A673 (cell line): ENCODE measurements around the gene RBFOX1. TPM values are rescaled to one million over a fixed set of nuclear protein-coding genes. Genes with fewer than 3 reads are reported as not detected.
A peak's percentile ranks its signal among the peaks of the same experiment; 100 is the strongest.

Experiments used
- BruUV-seq: library from RNA; stranded (reverse); fragments of 400-500 nt; replicated peaks from 2 replicates; lab custom pipeline; 2021; lab: Mats Ljungman, UMichigan
- CTCF ChIA-PET: fragments of 300-600 bp; sonication (Branson Sonifier 250); formaldehyde crosslinking; loops from one replicate; lab custom pipeline; 2022; ENCODE audit warnings: antibody characterized with exemption; lab: Charles Lee
- POLR2A ChIA-PET: fragments of 300-600 bp; sonication (Branson Sonifier 250); formaldehyde crosslinking; loops from one replicate; lab custom pipeline; 2022; ENCODE audit warnings: antibody characterized with exemption; ENCODE audit not compliant: low non-redundant PET; lab: Charles Lee
- DNase-seq: peaks from one replicate; pipeline ENCODE4 v3.0.0-alpha.2; 2015; ENCODE audit warnings: low spot score
- H3K27ac ChIP-seq: fragments of 200-600 bp; sonication (generic); 2 replicates; pipeline ENCODE4 v1.5.1; 2016; ENCODE audit warnings: mixed run types, low read depth, mild to moderate bottlenecking, mixed read lengths, antibody characterized with exemption, low read length; ENCODE audit not compliant: poor library complexity, severe bottlenecking
- H3K27me3 ChIP-seq: fragments of 200-600 bp; sonication (generic); replicated peaks from 2 replicates; pipeline ENCODE4 v1.6.1; 2017; ENCODE audit warnings: mixed run types, low read depth, mild to moderate bottlenecking, mixed read lengths, antibody characterized with exemption, low read length; ENCODE audit not compliant: insufficient read depth, poor library complexity
- H3K36me3 ChIP-seq: fragments of 200-600 bp; sonication (generic); 2 replicates; pipeline ENCODE4 v1.6.1; 2016; ENCODE audit warnings: mixed run types, mild to moderate bottlenecking, mixed read lengths, antibody characterized with exemption, low read length; ENCODE audit not compliant: insufficient read depth, poor library complexity, severe bottlenecking
- H3K4me1 ChIP-seq: fragments of 200-600 bp; sonication (generic); 2 replicates; pipeline ENCODE4 v1.6.1; 2017; ENCODE audit warnings: mixed run types, mild to moderate bottlenecking, mixed read lengths, antibody characterized with exemption, low read length; ENCODE audit not compliant: insufficient read depth, poor library complexity, severe bottlenecking
- H3K4me3 ChIP-seq: fragments of 200-600 bp; sonication (generic); 2 replicates; pipeline ENCODE4 v1.5.1; 2016; ENCODE audit warnings: low read depth, mixed run types, mild to moderate bottlenecking, mixed read lengths, low read length; ENCODE audit not compliant: poor library complexity, severe bottlenecking
- H3K9me3 ChIP-seq: fragments of 200-600 bp; sonication (generic); 2 replicates; pipeline ENCODE4 v1.6.1; 2016; ENCODE audit warnings: mixed run types, low read depth, mild to moderate bottlenecking, mixed read lengths, antibody characterized with exemption, low read length; ENCODE audit not compliant: poor library complexity, severe bottlenecking
- EZH2 ChIP-seq: fragments of 200-600 bp; sonication (generic); IDR thresholded peaks from 2 replicates; pipeline ENCODE4 v1.6.1; 2017; ENCODE audit warnings: borderline replicate concordance, low read depth, mild to moderate bottlenecking, mixed read lengths, antibody characterized with exemption, low read length; ENCODE audit not compliant: poor library complexity, severe bottlenecking
- intact Hi-C: fragments of 100-400 bp; cut with micrococcal nuclease; formaldehyde crosslinking; loops from one replicate; pipeline ENCODE4 v1.10.0; 2022; ENCODE audit not compliant: unreplicated experiment
- total RNA-seq: library from RNA; stranded (reverse); gene quantifications from 2 replicates; pipeline ENCODE4 v1.2.3, GENCODE V29; 2021
- TF ChIP-seq, protein P1 (sequence below): fragments of 300-800, 200-600 bp; sonication (generic); conservative IDR thresholded peaks from 2 replicates; pipeline ENCODE4 v1.5.1; 2017; ENCODE audit warnings: low read depth, mild to moderate bottlenecking, antibody characterized with exemption, low read length, moderate library complexity, mixed read lengths

The RBFOX1 gene
- total RNA-seq, 1 experiment from 2014 or later, result 1.8 TPM

DNA sequence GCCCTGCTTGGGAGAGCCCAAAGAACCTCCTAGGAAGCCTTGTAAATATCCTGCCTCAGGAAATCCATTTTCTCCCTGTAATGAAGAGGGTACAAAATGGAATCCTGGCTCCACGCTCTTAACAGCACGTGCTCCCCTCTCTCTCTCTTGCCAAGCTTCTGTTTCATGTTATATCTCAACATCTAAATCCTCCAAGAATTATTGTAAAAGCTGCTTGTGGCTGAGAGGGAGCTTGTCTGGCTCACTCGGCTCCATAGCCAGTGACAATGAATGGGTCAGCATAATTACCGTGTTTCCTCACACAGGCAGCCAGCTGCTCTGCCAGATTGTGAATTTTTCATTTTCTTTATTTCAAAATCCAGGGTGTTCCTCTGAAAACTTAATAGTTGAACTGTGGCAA, 317.8 kb downstream of the RBFOX1 start:
- Histone ChIP-seq H3K27me3 (no peaks in the 10 kb centered on the region), H3K9me3 (no peaks in the 10 kb centered on the region), H3K36me3 (no peaks in the 10 kb centered on the region), H3K4me3 (no peak overlapping the region), H3K27ac (no peak overlapping the region), H3K4me1 (no peaks in the 10 kb centered on the region)
- ChIA-PET CTCF (no interaction called here), POLR2A (no interaction called here)
- peak; percentile 64 for DNase-seq
- intact Hi-C loops, result no loop called here
- TF ChIP-seq, protein P1, sequence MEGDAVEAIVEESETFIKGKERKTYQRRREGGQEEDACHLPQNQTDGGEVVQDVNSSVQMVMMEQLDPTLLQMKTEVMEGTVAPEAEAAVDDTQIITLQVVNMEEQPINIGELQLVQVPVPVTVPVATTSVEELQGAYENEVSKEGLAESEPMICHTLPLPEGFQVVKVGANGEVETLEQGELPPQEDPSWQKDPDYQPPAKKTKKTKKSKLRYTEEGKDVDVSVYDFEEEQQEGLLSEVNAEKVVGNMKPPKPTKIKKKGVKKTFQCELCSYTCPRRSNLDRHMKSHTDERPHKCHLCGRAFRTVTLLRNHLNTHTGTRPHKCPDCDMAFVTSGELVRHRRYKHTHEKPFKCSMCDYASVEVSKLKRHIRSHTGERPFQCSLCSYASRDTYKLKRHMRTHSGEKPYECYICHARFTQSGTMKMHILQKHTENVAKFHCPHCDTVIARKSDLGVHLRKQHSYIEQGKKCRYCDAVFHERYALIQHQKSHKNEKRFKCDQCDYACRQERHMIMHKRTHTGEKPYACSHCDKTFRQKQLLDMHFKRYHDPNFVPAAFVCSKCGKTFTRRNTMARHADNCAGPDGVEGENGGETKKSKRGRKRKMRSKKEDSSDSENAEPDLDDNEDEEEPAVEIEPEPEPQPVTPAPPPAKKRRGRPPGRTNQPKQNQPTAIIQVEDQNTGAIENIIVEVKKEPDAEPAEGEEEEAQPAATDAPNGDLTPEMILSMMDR, result no peak
- TF ChIP-seq EZH2, result no peak
- no TSS peak for BruUV-seq

- no peaks in the 10 kb centered on the region for H3K4me1 ChIP-seq
- no peaks in the 10 kb centered on the region for H3K9me3 ChIP-seq
- H3K27ac ChIP-seq, result no peak overlapping the region
- ChIA-PET CTCF (no interaction called here), POLR2A (no interaction called here)
- no TSS peak for BruUV-seq
- no peaks in the 10 kb centered on the region for H3K36me3 ChIP-seq
- no peak overlapping the region for H3K4me3 ChIP-seq
- DNase-seq, result no peak
- TF ChIP-seq EZH2, result no peak
- TF ChIP-seq, protein P1, result no peak
- intact Hi-C loops, result no loop called here
- no peaks in the 10 kb centered on the region for H3K27me3 ChIP-seq
Measured at GRCh38 chr16:7651803-7652570, 319.3 kb downstream of the RBFOX1 start.

DNA sequence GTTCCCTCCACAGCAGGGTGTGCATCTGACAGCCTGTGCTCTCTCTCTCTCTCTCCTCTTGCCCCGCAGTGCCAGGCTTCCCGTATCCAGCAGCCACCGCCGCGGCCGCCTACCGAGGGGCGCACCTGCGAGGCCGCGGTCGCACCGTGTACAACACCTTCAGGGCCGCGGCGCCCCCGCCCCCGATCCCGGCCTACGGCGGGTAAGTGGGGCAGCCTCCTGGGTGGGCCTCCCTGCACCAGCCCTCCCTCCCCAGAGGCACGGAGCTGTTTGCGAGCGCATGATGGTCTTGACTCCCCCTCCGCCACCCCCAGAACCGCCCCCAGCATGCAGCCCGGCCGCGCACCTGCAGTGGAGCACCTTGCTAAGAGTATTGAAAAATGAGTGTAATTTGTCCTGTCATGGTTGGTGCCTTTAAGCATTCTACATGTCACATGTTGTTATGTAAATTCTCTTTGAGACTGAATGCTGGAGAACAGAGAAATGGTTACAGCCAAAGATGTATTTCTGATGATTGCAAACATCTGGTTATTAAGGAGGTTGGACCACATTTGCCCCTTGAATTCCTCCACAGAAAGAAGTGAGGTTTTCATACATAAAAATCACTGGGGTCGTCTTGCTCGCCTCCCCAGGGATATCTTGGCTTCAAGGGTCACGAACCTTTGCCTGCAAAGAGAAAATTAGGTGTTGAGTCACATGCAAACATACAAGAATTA, 321.3 kb downstream of the RBFOX1 start:
- no peak for DNase-seq
- Histone ChIP-seq H3K4me1 (no peaks in the 10 kb centered on the region), H3K27me3 (no peaks in the 10 kb centered on the region), H3K27ac (no peak overlapping the region), H3K36me3 (no peaks in the 10 kb centered on the region), H3K4me3 (no peak overlapping the region), H3K9me3 (no peaks in the 10 kb centered on the region)
- intact Hi-C loops, result no loop called here
- no TSS peak for BruUV-seq
- ChIA-PET CTCF (no interaction called here), POLR2A (no interaction called here)
- TF ChIP-seq EZH2, result no peak
- TF ChIP-seq, protein P1, result no peak
